GM10248 (cell line): Measurements from ENCODE around the gene GALNT2.

Experiments
- CTCF ChIA-PET: fragments of 300-600 bp; sonication (Branson Sonifier 250); formaldehyde crosslinking; extraction: SDS; loops from one replicate; lab custom pipeline; 2021; ENCODE audit warnings: antibody characterized with exemption; lab: Yijun Ruan, JAX
- POLR2A ChIA-PET: fragments of 350-650 bp; sonication (Branson Sonifier 250); formaldehyde crosslinking; extraction: SDS; loops from one replicate; lab custom pipeline; 2020; ENCODE audit warnings: antibody characterized with exemption; lab: Yijun Ruan, JAX
- DNase-seq: peaks from one replicate; pipeline ENCODE4 v3.0.0; 2012; ENCODE audit errors: extremely low spot score
- TF ChIP-seq, protein P1 (sequence below): IDR thresholded peaks from 2 replicates; pipeline ENCODE4 v1.5.1; 2012; ENCODE audit warnings: mild to moderate bottlenecking, low read depth; ENCODE audit errors: extremely low read depth, missing control alignments, control extremely low read depth

Gene GALNT2

DNA sequence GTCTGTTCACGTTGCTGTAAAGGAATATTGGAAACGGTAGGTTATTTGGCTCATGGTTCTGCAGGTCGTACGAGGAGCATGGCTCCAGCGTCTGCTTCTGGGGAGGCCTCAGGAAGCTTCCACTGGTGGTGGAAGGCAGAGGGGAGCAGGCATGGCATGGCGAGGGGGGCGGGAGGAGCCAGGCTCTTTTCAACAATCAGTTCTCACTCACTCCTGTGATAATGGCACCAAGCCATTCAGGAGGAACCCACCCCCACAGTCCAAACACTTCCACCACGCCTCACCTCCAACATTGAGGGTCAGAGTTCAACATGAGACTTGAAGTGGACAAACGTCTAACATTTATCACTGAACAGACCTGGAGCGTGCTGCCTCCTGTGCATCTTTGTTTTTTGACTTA is 217.9 kb downstream of the GALNT2 start:
- ChIA-PET CTCF (no interaction called here), POLR2A (no interaction called here)
- no peak for DNase-seq
- TF ChIP-seq, protein P1, sequence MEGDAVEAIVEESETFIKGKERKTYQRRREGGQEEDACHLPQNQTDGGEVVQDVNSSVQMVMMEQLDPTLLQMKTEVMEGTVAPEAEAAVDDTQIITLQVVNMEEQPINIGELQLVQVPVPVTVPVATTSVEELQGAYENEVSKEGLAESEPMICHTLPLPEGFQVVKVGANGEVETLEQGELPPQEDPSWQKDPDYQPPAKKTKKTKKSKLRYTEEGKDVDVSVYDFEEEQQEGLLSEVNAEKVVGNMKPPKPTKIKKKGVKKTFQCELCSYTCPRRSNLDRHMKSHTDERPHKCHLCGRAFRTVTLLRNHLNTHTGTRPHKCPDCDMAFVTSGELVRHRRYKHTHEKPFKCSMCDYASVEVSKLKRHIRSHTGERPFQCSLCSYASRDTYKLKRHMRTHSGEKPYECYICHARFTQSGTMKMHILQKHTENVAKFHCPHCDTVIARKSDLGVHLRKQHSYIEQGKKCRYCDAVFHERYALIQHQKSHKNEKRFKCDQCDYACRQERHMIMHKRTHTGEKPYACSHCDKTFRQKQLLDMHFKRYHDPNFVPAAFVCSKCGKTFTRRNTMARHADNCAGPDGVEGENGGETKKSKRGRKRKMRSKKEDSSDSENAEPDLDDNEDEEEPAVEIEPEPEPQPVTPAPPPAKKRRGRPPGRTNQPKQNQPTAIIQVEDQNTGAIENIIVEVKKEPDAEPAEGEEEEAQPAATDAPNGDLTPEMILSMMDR = no peak

- CTCF ChIA-PET = no interaction called here
- TF ChIP-seq, protein P1 = no peak
- no peak for DNase-seq
- POLR2A ChIA-PET = no interaction called here
Measured at GRCh38 chr1:230285351-230285750, 218.3 kb downstream of the GALNT2 start.

GRCh38 chr1:230286166-230286889 is 219.3 kb downstream of the GALNT2 start:
- no peak for DNase-seq
- ChIA-PET CTCF (no interaction called here), POLR2A (no interaction called here)
- TF ChIP-seq, protein P1 = no peak

DNA sequence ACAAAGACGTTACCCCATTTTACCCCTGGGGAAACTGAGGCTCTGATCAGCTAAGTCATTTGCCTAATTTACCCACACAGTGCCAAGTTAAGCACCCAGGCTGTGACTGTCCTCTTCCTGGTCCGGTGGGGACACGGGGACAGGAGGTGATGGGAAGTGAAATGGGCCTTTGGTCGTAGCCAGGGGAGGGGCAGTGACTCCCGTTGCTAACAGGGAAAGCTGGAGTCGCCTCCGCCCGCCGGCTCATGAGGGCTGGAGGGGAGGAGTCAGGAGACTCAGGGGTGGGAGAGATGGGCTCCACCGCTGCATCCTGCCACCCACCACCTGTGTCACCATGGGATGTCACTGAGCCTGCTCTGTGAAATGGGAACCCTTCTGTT is 219.8 kb downstream of the GALNT2 start:
- POLR2A ChIA-PET = no interaction called here
- no peak for DNase-seq
- CTCF ChIA-PET = interaction anchor here (1.1 kb wide), 1 partner anchor 15 kb away, joined by 3 read pairs; no protein-coding TSS in a partner anchor
- TF ChIP-seq, protein P1 = no peak

DNA sequence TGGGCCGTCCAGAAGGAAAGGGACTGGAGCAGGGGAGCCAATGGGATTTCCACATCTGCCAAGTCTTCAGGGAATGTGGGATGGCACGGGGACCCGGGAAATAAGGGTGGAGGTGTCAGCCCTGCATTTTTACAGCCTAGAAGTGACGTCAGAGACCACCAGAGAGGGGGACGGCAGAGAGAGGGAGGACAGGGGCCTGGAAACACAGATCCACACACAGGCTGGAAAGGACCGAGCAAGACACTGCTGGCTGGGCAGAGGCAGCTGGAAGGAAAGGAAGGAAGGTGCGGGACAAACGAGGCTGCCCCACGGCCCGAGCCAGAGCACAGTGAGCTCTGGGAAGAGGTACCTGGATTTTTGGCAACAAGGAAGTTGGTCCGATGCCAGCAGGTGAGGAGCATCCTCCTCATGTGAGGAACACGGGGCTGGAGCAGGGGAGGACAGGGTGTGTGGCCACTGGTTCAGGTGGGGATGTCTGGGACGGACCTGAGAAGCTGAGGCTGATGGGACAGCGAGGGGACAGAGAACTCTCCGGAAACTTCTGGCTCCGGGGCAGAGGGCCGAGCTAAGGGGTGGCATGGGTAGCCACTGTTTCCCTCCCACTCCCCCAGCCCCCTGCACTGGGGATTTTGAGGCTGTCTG is 220.8 kb downstream of the GALNT2 start:
- DNase-seq = no peak
- POLR2A ChIA-PET = interaction anchor here (0.5 kb wide), 1 partner anchor 1032 kb away, joined by 4 read pairs; no protein-coding TSS in a partner anchor
- TF ChIP-seq, protein P1 = no peak
- CTCF ChIA-PET = interaction anchor here (1.1 to 1.9 kb wide), 3 partner anchors 15 to 43 kb away, joined by 3 to 6 read pairs (median 4); no protein-coding TSS in a partner anchor

- POLR2A ChIA-PET = no interaction called here
- CTCF ChIA-PET = interaction anchor here (0.6 to 1.9 kb wide), 5 partner anchors 9 to 628 kb away, joined by 3 to 6 read pairs (median 3); no protein-coding TSS in a partner anchor
- TF ChIP-seq, protein P1 = no peak
- no peak for DNase-seq
Measured at GRCh38 chr1:230288641-230289349, 221.8 kb downstream of the GALNT2 start.
